ENCODE measurements around the gene C19orf85.
A peak's percentile ranks its signal among the peaks of the same experiment; 100 is the strongest.

The C19orf85 gene

DNA sequence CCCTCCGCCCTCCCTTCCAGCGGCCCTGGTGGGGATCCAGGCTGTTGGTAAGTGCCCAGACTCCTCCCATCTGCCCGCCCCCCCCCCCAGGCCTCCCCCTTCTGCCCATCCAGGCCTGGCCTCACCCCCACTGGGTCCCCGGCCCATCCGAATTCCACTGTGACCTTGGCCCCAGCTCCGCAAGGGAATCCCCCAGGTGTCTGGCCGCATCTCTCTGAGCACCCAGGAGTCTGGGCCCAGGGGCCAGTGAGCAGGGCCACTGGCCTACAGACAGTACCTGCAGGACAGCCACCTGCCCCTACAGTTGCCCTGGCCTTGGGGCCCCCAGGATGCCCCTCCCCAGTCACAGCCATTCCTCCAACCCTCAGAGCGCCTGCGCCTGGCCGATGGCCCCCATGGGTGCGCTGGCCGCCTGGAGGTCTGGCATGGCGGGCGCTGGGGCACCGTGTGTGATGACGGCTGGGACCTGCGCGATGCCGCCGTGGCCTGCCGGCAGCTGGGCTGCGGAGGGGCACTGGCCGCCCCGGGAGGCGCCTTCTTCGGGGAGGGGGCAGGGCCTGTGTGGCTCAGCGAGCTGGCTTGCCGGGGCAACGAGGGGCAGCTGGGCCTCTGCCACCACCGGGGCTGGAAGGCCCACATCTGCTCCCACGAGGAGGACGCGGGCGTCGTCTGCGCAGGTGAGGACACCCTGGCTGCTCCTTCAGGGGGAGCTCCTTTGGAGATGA is 24.6 kb upstream of the C19orf85 start:
- no peak for DNase-seq

DNA sequence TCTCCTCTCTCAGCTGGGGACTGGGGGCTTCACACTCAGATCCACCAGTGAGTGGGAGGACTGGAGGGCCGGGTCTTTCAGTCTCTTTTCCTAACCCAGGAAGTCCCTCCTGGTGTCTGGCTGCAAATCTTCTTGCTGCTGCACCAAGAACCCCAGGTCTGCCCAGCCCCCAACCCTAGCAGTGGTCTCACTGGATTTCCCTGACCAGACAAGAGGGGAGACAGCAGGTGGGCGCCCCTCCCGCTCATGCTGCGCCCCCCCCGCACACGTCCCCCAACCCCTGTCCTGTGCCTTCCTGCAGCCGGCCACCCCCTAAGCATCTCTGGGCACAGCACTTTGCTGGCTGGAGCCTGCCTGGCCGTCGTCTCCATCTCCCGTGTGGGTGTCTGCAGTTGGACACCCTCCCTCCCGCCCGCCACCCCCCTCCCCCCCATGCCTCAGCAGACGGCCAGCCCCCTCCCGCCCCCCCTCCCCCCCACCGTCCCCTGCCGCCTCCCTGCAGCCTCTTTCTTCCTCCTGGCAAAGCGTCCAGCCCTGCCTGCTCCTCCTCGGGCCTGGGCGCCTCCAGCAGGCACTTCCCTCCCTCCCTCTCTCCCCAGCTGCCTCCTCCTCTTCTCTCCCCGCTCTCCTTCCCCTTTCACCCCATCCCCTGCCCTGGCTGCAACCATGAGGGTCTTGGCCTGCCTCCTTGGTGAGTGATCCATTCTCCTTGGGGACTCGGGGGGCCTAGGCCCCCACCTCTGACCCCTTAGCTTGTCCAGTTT is 23.6 kb upstream of the C19orf85 start, which contains the start of gene SSC5D:
SSC5D (plus strand) TSS at position 513 of the 764 bp plus-strand sequence; CDS start at position 667, 154 bp downstream.
- no peak for DNase-seq

DNA sequence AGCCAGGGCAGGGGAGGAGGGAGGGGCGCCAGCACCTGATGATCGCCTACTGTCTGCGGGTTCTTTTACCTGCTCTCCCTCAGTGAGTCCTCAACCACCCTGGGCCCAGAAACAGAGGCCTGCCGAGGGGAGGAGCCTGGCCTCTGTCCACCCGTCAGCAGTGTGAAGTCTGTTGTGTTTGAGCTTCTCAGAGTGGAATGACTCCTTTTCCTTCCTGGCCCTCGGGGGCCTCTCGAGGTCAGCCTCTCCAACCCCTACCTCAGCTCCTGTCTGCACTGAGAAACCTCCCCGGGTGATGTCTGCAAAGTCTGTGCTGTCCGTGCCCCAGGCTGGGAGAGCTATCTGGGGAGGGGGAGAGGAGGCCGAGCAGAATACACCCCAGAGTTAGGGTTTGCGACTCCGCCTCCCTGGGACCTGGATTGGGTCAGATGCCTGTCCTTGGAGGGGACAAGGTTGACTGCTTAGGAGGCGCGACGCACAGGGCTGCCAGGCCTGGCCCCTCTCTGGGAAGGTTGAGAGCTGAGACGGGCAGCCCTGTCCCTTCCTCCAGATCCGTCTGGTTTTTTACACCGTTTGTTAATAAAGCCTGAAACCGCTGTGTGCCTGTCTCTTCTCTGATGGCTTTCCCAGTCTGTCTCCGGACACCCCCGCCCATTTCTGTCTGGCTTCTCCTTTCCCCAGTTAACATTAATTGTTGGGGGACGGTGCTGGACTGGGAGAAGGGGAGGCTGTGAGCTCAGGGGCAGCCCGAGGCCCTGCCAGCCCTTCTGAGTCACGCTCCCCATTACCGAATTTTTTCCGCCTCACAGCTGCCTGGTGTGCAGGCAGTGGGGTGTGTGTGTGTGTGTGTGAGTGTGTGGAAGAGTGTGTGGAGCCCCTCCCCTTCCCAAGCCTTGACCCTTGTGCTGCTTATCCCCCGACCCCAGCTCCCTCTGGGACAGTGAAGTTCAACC is 22.7 kb upstream of the C19orf85 start:
- DNase-seq: no peak

- DNase-seq: no peak
These were observed 21.8 kb upstream of the C19orf85 start for GRCh38 chr19:55486043-55486970.

DNA sequence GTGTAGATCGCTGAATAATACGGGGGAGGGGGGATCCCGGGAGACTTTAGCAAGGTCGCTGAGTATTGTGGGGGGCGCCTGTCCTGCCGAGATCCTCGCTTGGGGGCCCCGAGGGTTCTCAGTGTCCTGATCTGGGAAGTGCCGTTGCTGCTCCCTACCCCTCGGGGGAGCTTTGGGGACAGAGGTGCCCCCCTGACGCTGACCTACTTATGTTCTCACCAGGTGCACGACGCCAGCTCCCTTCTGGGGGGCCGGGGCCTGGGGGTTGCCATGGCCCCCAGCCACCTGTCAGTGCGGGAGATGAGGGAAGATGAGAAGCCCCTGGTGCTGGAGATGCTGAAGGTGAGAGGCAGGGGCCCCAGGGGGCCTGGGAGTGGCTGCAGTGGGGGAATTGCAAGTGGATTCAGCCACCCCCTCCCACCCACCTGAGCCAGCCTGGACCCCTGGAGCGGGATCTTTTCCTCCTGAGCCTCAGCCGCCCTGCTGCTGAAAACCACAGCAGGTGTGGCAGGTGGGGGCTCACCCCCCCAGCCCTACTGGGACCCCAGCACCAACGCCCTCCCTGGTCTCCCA is 21.0 kb upstream of the C19orf85 start:
- no peak for DNase-seq

- peak; percentile 62 for DNase-seq
These were observed 20.3 kb upstream of the C19orf85 start, which contains the start of gene NAT14 for GRCh38 chr19:55484593-55485438. Gene NAT14 (plus strand): TSS chr19:55485188. CDS start chr19:55485709, 521 bp downstream.

- no peak for DNase-seq
These were observed 19.4 kb upstream of the C19orf85 start for GRCh38 chr19:55483706-55484592.

DNA sequence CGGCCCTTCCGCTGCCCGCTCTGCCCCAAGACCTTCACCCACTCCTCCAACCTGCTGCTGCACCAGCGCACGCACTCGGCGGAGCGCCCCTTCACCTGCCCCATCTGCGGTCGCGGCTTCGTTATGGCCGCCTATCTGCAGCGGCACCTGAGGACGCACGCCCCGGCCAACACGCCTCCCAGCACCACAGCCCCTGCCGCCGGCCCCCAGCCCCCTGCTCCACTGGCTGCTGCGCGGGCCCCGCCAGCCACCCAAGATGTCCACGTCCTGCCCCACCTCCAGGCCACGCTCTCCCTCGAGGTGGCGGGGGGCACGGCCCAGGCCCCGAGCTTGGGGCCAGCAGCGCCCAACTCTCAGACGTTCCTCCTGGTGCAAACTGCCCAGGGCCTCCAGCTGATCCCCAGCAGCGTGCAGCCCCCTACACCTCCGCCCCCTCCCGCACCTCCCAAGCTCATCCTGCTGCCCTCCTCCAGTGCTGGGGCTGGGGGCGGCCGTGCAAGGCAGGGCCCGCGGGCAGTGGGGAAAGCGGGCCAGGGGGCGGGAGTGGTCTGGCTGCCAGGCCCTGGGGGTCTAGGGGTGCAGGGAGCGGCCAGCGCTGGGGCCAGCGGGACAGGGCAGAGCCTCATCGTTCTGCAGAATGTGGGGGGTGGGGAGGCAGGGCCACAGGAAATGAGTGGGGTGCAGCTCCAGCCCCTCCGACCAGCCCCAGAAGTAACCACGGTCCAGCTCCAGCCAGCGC is 18.6 kb upstream of the C19orf85 start:
- DNase-seq: no peak

DNA sequence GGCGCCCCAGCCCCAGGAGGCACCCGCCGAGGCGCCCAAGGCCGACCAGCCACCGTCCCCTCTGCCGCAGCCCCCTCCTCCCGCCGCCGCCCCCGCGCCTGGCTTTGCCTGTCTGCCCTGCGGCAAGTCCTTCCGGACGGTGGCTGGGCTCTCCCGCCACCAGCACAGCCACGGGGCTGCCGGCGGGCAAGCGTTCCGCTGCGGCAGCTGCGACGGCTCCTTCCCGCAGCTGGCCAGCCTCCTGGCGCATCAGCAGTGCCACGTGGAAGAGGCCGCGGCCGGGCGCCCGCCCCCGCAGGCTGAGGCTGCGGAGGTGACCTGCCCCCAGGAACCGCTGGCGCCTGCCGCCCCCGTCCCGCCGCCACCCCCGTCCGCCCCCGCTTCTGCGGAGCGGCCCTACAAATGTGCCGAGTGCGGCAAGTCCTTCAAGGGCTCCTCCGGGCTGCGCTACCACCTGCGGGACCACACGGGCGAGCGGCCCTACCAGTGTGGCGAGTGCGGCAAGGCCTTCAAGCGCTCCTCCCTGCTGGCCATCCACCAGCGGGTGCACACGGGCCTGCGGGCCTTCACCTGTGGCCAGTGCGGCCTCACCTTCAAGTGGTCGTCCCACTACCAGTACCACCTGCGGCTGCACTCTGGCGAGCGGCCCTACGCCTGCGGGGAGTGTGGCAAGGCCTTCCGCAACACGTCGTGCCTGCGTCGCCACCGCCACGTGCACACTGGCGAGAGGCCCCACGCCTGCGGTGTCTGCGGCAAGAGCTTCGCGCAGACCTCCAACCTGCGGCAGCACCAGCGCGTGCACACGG is 17.8 kb upstream of the C19orf85 start:
- DNase-seq: no peak

- no peak for DNase-seq
These were observed 17.2 kb upstream of the C19orf85 start for GRCh38 chr19:55481794-55482155.

GRCh38 chr19:55481148-55481793 is 16.7 kb upstream of the C19orf85 start:
- no peak for DNase-seq

- no peak for DNase-seq
These were observed 15.1 kb upstream of the C19orf85 start for GRCh38 chr19:55479451-55480230.

DNA sequence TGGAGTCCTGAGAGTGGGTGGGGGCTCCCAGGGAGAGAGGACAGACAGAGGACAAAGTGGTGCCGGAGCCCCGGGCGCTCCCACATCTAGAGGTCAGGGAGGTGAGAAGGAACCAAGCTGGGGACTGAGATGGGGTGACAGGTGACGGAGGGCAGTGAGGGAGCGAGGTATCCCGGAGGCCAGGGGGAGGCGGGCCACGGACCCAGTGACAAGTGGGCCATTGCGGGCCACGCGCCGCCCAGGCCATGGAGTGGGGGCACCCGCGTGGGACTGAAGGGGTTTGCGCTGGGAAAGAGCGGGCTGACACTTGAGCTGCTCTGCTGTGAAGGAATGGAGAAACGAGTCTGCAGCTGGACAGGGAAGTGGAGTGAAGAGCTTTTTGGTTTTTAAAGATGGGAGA is 14.5 kb upstream of the C19orf85 start:
- DNase-seq: no peak

DNA sequence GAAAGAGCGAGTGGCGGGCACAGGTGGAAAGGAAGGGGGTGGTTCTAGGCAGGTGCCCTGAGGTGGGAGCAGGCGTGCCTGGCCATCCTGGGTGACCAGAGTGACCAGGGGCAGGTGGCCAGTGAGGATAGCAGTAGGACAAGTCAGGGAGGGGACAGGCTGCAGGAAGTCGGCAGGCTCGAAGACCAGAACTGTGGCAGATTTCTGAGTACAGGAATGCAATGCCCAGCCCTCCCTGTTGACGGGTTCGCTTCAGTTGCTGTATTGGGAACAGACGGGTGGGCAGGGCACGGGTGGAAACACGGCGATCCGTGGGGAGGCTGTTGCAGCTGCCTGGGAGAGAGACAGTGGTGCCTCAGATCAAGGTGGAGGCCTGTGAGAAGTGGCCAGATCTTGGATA is 13.8 kb upstream of the C19orf85 start:
- DNase-seq: no peak

- no peak for DNase-seq
These were observed 13.4 kb upstream of the C19orf85 start for GRCh38 chr19:55477905-55478304.

GRCh38 chr19:55476100-55476775 is 11.7 kb upstream of the C19orf85 start, which contains the start of gene ZNF628:
Gene ZNF628 (plus strand): TSS chr19:55476617. CDS start chr19:55479911, 3,294 bp downstream.
- DNase-seq: peak; percentile 97
